ENCODE measurements around the gene DUOXA1. TPM values are rescaled to one million over a fixed set of nuclear protein-coding genes. Genes with fewer than 3 reads are reported as not detected.
"Not testable (repeated sequence)": the region's sequence is repeated elsewhere in the genome, so short reads cannot be mapped to it uniquely, and the experiment has no call there.

Gene DUOXA1
- total and polyA plus RNA-seq, 9 donors, result 0.30 to 4.1 (median 0.77) TPM

- Histone ChIP-seq H3K27me3 (no peaks in the 10 kb centered on the region), H3K36me3 (no peaks in the 10 kb centered on the region), H3K9me3 (no peaks in the 10 kb centered on the region), H3K27ac (no peak overlapping the region), H3K4me1 (ENCODE audit: insufficient read depth) (no peaks in the 10 kb centered on the region), H3K4me3 (no peak overlapping the region)
- WGBS, 3 donors, result 71 to 75% (median 73%) methylated on average over 15 of the region's 15 CpGs
- TF ChIP-seq CTCF (IDR thresholded peaks at IDR 0.05) (no peak), EP300 (IDR thresholded peaks at IDR 0.05) (no peak), POLR2A (IDR thresholded peaks at IDR 0.05) (no peak)
- intact Hi-C loops (cut with DNase I), result no loop called here
- no peak for DNase-seq
These were observed 23.5 kb downstream of the DUOXA1 start for GRCh38 chr15:45106002-45106790.

GRCh38 chr15:45105586-45105985, 24.1 kb downstream of the DUOXA1 start:
- no peaks in the 10 kb centered on the region for H3K4me1 ChIP-seq (ENCODE audit: insufficient read depth)
- TF ChIP-seq CTCF (IDR thresholded peaks at IDR 0.05) (no peak), POLR2A (IDR thresholded peaks at IDR 0.05) (no peak), EP300 (IDR thresholded peaks at IDR 0.05) (no peak)
- intact Hi-C loops (cut with DNase I), result no loop called here
- 87 to 92% (median 91%) methylated on average over 11 of the region's 11 CpGs for WGBS, 3 donors
- no peak overlapping the region for H3K27ac ChIP-seq
- H3K27me3 ChIP-seq, result no peaks in the 10 kb centered on the region
- no peak overlapping the region for H3K4me3 ChIP-seq
- no peaks in the 10 kb centered on the region for H3K9me3 ChIP-seq
- no peaks in the 10 kb centered on the region for H3K36me3 ChIP-seq
- no peak for DNase-seq

- H3K4me1 ChIP-seq (ENCODE audit: insufficient read depth); H3K27ac ChIP-seq; H3K9me3 ChIP-seq; H3K27me3 ChIP-seq; DNase-seq; H3K36me3 ChIP-seq; H3K4me3 ChIP-seq; intact Hi-C loops (cut with DNase I): not testable (repeated sequence)
- WGBS, 3 donors, result 76 to 87% (median 80%) methylated on average over 9 of the region's 9 CpGs
These were observed 25.5 kb downstream of the DUOXA1 start for GRCh38 chr15:45104170-45104569.

GRCh38 chr15:45102226-45102625, 27.5 kb downstream of the DUOXA1 start:
- H3K4me1 ChIP-seq (ENCODE audit: insufficient read depth), result no peaks in the 10 kb centered on the region
- TF ChIP-seq POLR2A (IDR thresholded peaks at IDR 0.05), result no peak
- TF ChIP-seq CTCF (IDR thresholded peaks at IDR 0.05), result no peak
- no peak for TF ChIP-seq EP300 (IDR thresholded peaks at IDR 0.05)
- no peak overlapping the region for H3K27ac ChIP-seq
- H3K36me3 ChIP-seq, result no peaks in the 10 kb centered on the region
- H3K27me3 ChIP-seq, result no peaks in the 10 kb centered on the region
- intact Hi-C loops (cut with DNase I), result no loop called here
- H3K4me3 ChIP-seq, result no peak overlapping the region
- H3K9me3 ChIP-seq, result no peaks in the 10 kb centered on the region
- DNase-seq, result peak in 1 of 5 donors; percentile 8
- 89 to 92% (median 90%) methylated on average over 6 of the region's 6 CpGs for WGBS, 3 donors

- Histone ChIP-seq H3K4me3 (no peak overlapping the region), H3K36me3 (no peaks in the 10 kb centered on the region), H3K9me3 (no peaks in the 10 kb centered on the region), H3K4me1 (ENCODE audit: insufficient read depth) (no peaks in the 10 kb centered on the region), H3K27ac (no peak overlapping the region), H3K27me3 (no peaks in the 10 kb centered on the region)
- no peak for TF ChIP-seq EP300 (IDR thresholded peaks at IDR 0.05)
- no peak for TF ChIP-seq POLR2A (IDR thresholded peaks at IDR 0.05)
- intact Hi-C loops (cut with DNase I), result no loop called here
- 91 to 95% (median 91%) methylated on average over 12 of the region's 12 CpGs for WGBS, 3 donors
- peak in 1 of 5 donors; percentile 7 for DNase-seq
These were observed 27.9 kb downstream of the DUOXA1 start for GRCh38 chr15:45101749-45102148.

All from ovary (tissue), 9 donors.